ENCODE measurements around the gene NFYC.

- no peak for TF ChIP-seq CTCF (IDR thresholded peaks at IDR 0.05)
- TF ChIP-seq EZH2 (IDR thresholded peaks at IDR 0.05): no peak
- no peak for TF ChIP-seq EZH2phosphoT487 (IDR thresholded peaks at IDR 0.05)
Measured at GRCh38 chr1:40738831-40739230, 47.3 kb downstream of the NFYC start.
